Mesenchymal stem cell (in vitro differentiated cells and primary cell): ENCODE measurements around the gene SSTR3.

Source experiments
- DNase-seq: peaks from one replicate; pipeline ENCODE4 v3.0.0-alpha.2; 2013
- H2AFZ ChIP-seq: one replicate; pipeline ENCODE4 v1.6.1; 2013; ENCODE audit warnings: low read depth, mild to moderate bottlenecking, control low read depth, inconsistent platforms, low read length, moderate library complexity
- H2AK5ac ChIP-seq: 2 replicates; pipeline ENCODE4 v1.6.1; 2013; ENCODE audit warnings: low read length, moderate library complexity, mild to moderate bottlenecking, inconsistent platforms; ENCODE audit not compliant: severe bottlenecking
- H2BK120ac ChIP-seq: one replicate; pipeline ENCODE4 v1.6.1; 2013; ENCODE audit warnings: low read depth, mild to moderate bottlenecking, inconsistent platforms, low read length, moderate library complexity
- H2BK12ac ChIP-seq, 2 experiments: one replicate each; pipeline ENCODE4 v1.6.1; 2013; ENCODE audit warnings: inconsistent platforms in 2 of 2, low read length in 2 of 2, mild to moderate bottlenecking in 2 of 2, moderate library complexity in 2 of 2, control low read depth in 1 of 2
- H2BK15ac ChIP-seq: one replicate; pipeline ENCODE4 v1.6.1; 2013; ENCODE audit warnings: mild to moderate bottlenecking, low read depth, inconsistent platforms; ENCODE audit not compliant: poor library complexity, severe bottlenecking
- H2BK5ac ChIP-seq: 2 replicates; pipeline ENCODE4 v1.6.1; 2013; ENCODE audit warnings: low read depth, mild to moderate bottlenecking, low read length, control low read depth, inconsistent platforms; ENCODE audit not compliant: poor library complexity, severe bottlenecking
- H3K14ac ChIP-seq, 2 experiments: one replicate each; pipeline ENCODE4 v1.6.1; 2013; ENCODE audit warnings: inconsistent platforms in 2 of 2, low read length in 2 of 2, control low read depth in 1 of 2, mild to moderate bottlenecking in 1 of 2, moderate library complexity in 1 of 2
- H3K18ac ChIP-seq, 2 experiments: one replicate each; pipeline ENCODE4 v1.6.1; 2013; ENCODE audit warnings: inconsistent platforms in 2 of 2, low read length in 2 of 2, control low read depth in 1 of 2, low read depth in 1 of 2, mild to moderate bottlenecking in 1 of 2
- H3K23ac ChIP-seq, 2 experiments: one replicate each; pipeline ENCODE4 v1.6.1; 2013; ENCODE audit warnings: inconsistent platforms in 2 of 2, low read length in 2 of 2, mild to moderate bottlenecking in 2 of 2, moderate library complexity in 2 of 2, control low read depth in 1 of 2
- H3K27ac ChIP-seq: 2 replicates; pipeline ENCODE4 v1.5.1; 2013; ENCODE audit warnings: mild to moderate bottlenecking, moderate library complexity, low read length, control low read depth, inconsistent platforms; ENCODE audit not compliant: poor library complexity, severe bottlenecking
- H3K27me3 ChIP-seq, 2 experiments: 2 replicates each; pipeline versions ENCODE4 v1.6.1 to v1.7.0; 2013; ENCODE audit warnings: low read length in 2 of 2, mild to moderate bottlenecking in 2 of 2, moderate library complexity in 2 of 2, control low read depth in 1 of 2, inconsistent platforms in 1 of 2; ENCODE audit not compliant: control insufficient read depth in 1 of 2, insufficient read depth in 1 of 2
- H3K36me3 ChIP-seq, 2 experiments: 2 replicates each; pipeline versions ENCODE4 v1.6.1 to v1.7.0; 2013; ENCODE audit warnings: low read length in 2 of 2, control low read depth in 1 of 2, inconsistent platforms in 1 of 2, low read depth in 1 of 2, mild to moderate bottlenecking in 1 of 2; ENCODE audit not compliant: insufficient read depth in 2 of 2, control insufficient read depth in 1 of 2
- H3K4ac ChIP-seq, 2 experiments: one replicate each; pipeline ENCODE4 v1.6.1; 2013; ENCODE audit warnings: inconsistent platforms in 2 of 2, low read length in 2 of 2, mild to moderate bottlenecking in 2 of 2, moderate library complexity in 2 of 2, control low read depth in 1 of 2, low read depth in 1 of 2
- H3K4me1 ChIP-seq: 2 replicates; pipeline ENCODE4 v1.6.1; 2013; ENCODE audit warnings: low read depth, low read length, control low read depth; ENCODE audit not compliant: control insufficient read depth, insufficient read depth
- H3K4me2 ChIP-seq: 2 replicates; pipeline ENCODE4 v1.6.1; 2013; ENCODE audit warnings: low read length, mild to moderate bottlenecking, inconsistent platforms; ENCODE audit not compliant: poor library complexity, severe bottlenecking
- H3K4me3 ChIP-seq, 2 experiments: 2 replicates each; pipeline versions ENCODE4 v1.5.1 to v1.7.0; 2013; ENCODE audit warnings: low read length in 2 of 2, mild to moderate bottlenecking in 2 of 2, control low read depth in 1 of 2, low read depth in 1 of 2; ENCODE audit not compliant: insufficient read depth in 1 of 2
- H3K79me1 ChIP-seq: replicated peaks from 2 replicates; pipeline ENCODE4 v1.6.1; 2013; ENCODE audit warnings: mild to moderate bottlenecking, control low read depth, low read length, inconsistent platforms; ENCODE audit not compliant: poor library complexity, severe bottlenecking
- H3K9ac ChIP-seq: 2 replicates; pipeline ENCODE4 v1.7.0; 2013; ENCODE audit warnings: mild to moderate bottlenecking, low read length, moderate library complexity
- H3K9me3 ChIP-seq: 2 replicates; pipeline ENCODE4 v1.7.0; 2013; ENCODE audit warnings: mild to moderate bottlenecking, low read length; ENCODE audit not compliant: control insufficient read depth
- H4K8ac ChIP-seq: one replicate; pipeline ENCODE4 v1.6.1; 2013; ENCODE audit warnings: inconsistent platforms, mild to moderate bottlenecking, low read length, moderate library complexity
- H4K91ac ChIP-seq: one replicate; pipeline ENCODE4 v1.6.1; 2013; ENCODE audit warnings: mild to moderate bottlenecking, low read length, inconsistent platforms
- WGBS: methylation state at CpG from one replicate; pipeline ENCODE4 v1.1.7; 2013; ENCODE audit warnings: mixed read lengths; 5-methylcytosine and 5-hydroxymethylcytosine counted together

The SSTR3 gene

GRCh38 chr22:37258753-37259401 lies 46.6 kb upstream of the SSTR3 start:
- no peak for DNase-seq
- Histone ChIP-seq H3K27me3 (peaks cover 0 to 71% of the 10 kb centered on the region in 2 experiments), H3K27ac (no peak overlapping the region), H2AK5ac (no peak overlapping the region), H2BK5ac (no peak overlapping the region), H2BK12ac (peak overlapping the region; percentile 55 to 64), H3K14ac (no peak overlapping the region), H3K23ac (no peak overlapping the region), H2BK15ac (no peak overlapping the region), H2AFZ (no peak overlapping the region), H4K91ac (no peak overlapping the region), H4K8ac (peak overlapping the region; percentile 27), H3K4me1 (peaks cover 9% of the 10 kb centered on the region), H3K4me3 (no peak overlapping the region), H3K9me3 (peaks cover 5% of the 10 kb centered on the region), H3K4ac (no peak overlapping the region), H3K4me2 (peak overlapping the region; percentile 77), H3K9ac (peak overlapping the region; percentile 55), H2BK120ac (no peak overlapping the region), H3K79me1 (no peaks in the 10 kb centered on the region), H3K18ac (peak overlapping the region in 1 of 2 experiments; percentile 9), H3K36me3 (no peaks in the 10 kb centered on the region)
- 78% methylated on average over 14 of the region's 14 CpGs for WGBS

DNA sequence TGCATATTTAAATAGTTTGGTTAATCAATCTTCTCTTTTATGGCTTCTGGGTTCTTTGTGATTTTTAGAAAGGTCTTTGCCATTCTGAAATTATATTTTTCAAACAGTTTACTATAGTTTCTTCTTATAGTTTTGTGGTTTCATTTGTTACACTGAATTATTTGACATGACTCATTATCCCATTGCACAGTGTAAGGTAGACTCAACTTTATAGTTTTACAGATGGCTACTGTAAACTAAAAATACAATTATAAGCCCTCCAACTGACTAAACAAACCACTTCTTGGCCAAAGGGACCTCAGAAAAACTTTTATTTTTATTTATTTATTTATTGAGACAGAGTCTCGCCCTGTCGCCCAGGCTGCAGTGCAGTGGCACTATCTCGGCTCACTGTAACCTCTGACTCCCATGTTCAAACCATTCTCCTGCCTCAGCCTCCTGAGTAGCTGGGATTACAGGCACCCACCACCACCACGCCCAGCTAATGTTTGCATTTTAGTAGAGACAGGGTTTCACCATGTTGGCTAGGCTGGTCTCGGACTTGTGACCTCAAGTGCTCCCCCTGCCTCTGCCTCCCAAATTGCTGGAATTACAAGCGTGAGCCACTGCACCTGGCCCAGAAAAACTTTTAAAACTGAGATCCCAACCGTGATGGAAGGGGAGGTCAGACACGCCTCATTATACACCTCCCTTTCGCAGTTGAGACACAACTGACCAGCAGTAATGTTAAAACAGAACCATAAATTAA lies 45.9 kb upstream of the SSTR3 start:
- Histone ChIP-seq H3K4me1 (peaks cover 9% of the 10 kb centered on the region), H3K27me3 (peaks cover 0 to 73% of the 10 kb centered on the region in 2 experiments), H4K8ac (no peak overlapping the region), H3K14ac (no peak overlapping the region), H3K27ac (no peak overlapping the region), H4K91ac (no peak overlapping the region), H3K36me3 (no peaks in the 10 kb centered on the region), H2AFZ (no peak overlapping the region), H3K79me1 (no peaks in the 10 kb centered on the region), H3K23ac (no peak overlapping the region), H3K4me3 (no peak overlapping the region), H2AK5ac (no peak overlapping the region), H3K9me3 (no peaks in the 10 kb centered on the region), H3K18ac (no peak overlapping the region), H2BK5ac (no peak overlapping the region), H3K4ac (no peak overlapping the region), H3K4me2 (no peak overlapping the region), H2BK15ac (no peak overlapping the region), H2BK12ac (no peak overlapping the region), H2BK120ac (no peak overlapping the region), H3K9ac (no peak overlapping the region)
- DNase-seq = no peak
- 90% methylated on average over 9 of the region's 9 CpGs for WGBS

GRCh38 chr22:37256075-37256726 lies 43.9 kb upstream of the SSTR3 start:
- DNase-seq = no peak
- H2BK120ac ChIP-seq = no peak overlapping the region
- H2BK12ac ChIP-seq = peak overlapping the region in 1 of 2 experiments; percentile 60

GRCh38 chr22:37255558-37256006 lies 43.3 kb upstream of the SSTR3 start:
- peak overlapping the region; percentile 76 for H2BK15ac ChIP-seq
- H3K23ac ChIP-seq = peak overlapping the region in 1 of 2 experiments; percentile 86
- H3K27ac ChIP-seq = no peak overlapping the region
- H4K91ac ChIP-seq = no peak overlapping the region
- H3K27me3 ChIP-seq = peaks cover 0 to 58% of the 10 kb centered on the region in 2 experiments
- peak overlapping the region; percentile 28 for H4K8ac ChIP-seq
- peak overlapping the region; percentile 40 for H2AK5ac ChIP-seq
- H2BK120ac ChIP-seq = no peak overlapping the region
- H2BK5ac ChIP-seq = no peak overlapping the region
- no peak overlapping the region for H3K4me3 ChIP-seq
- peak overlapping the region in 1 of 2 experiments; percentile 60 for H2BK12ac ChIP-seq
- H2AFZ ChIP-seq = no peak overlapping the region
- no peaks in the 10 kb centered on the region for H3K79me1 ChIP-seq
- peaks cover 11% of the 10 kb centered on the region for H3K4me1 ChIP-seq
- no peaks in the 10 kb centered on the region for H3K9me3 ChIP-seq
- DNase-seq = no peak
- no peak overlapping the region for H3K4ac ChIP-seq
- H3K9ac ChIP-seq = no peak overlapping the region
- no peak overlapping the region for H3K14ac ChIP-seq
- no peak overlapping the region for H3K4me2 ChIP-seq
- H3K36me3 ChIP-seq = no peaks in the 10 kb centered on the region
- H3K18ac ChIP-seq = peak overlapping the region in 1 of 2 experiments; percentile 49

More at GRCh38 chr22:37256075-37256726, 43.9 kb upstream of the SSTR3 start:
- H3K9me3 ChIP-seq = no peaks in the 10 kb centered on the region
- H3K4ac ChIP-seq = no peak overlapping the region
- peaks cover 0 to 61% of the 10 kb centered on the region in 2 experiments for H3K27me3 ChIP-seq
- 88% methylated on average over 10 of the region's 10 CpGs for WGBS
- peak overlapping the region; percentile 28 for H4K8ac ChIP-seq
- no peak overlapping the region for H2AFZ ChIP-seq
- H3K36me3 ChIP-seq = no peaks in the 10 kb centered on the region
- peak overlapping the region; percentile 11 for H4K91ac ChIP-seq
- peak overlapping the region in 1 of 2 experiments; percentile 86 for H3K23ac ChIP-seq
- H3K9ac ChIP-seq = no peak overlapping the region
- H2AK5ac ChIP-seq = peak overlapping the region; percentile 40
- peaks cover 11% of the 10 kb centered on the region for H3K4me1 ChIP-seq
- no peak overlapping the region for H3K27ac ChIP-seq
- H3K4me2 ChIP-seq = no peak overlapping the region
- H3K4me3 ChIP-seq = no peak overlapping the region
- H3K18ac ChIP-seq = peak overlapping the region in 1 of 2 experiments; percentile 49
- no peak overlapping the region for H3K14ac ChIP-seq
- no peak overlapping the region for H2BK5ac ChIP-seq
- peak overlapping the region; percentile 76 for H2BK15ac ChIP-seq
- no peaks in the 10 kb centered on the region for H3K79me1 ChIP-seq
